PFSK-1 (cell line): ENCODE measurements around the gene SERPINF2.

ENCODE experiments used
- FOXP2 ChIP-seq: optimal IDR thresholded peaks from 2 replicates; pipeline ENCODE3; 2011; ENCODE audit warnings: borderline replicate concordance, control low read depth, inconsistent platforms; ENCODE audit not compliant: insufficient read depth; ENCODE audit errors: extremely low read length, extremely low read depth
- POLR2AphosphoS5 ChIP-seq: IDR thresholded peaks from 2 replicates; pipeline ENCODE4 v1.6.1; 2012; ENCODE audit warnings: low read depth, mild to moderate bottlenecking, control low read depth, low read length, moderate library complexity
- REST ChIP-seq, 2 experiments: IDR thresholded peaks; 2 replicates each; pipeline versions ENCODE4 v1.6.1 to v1.8.0; 2011 to 2012; ENCODE audit warnings: low read depth in 2 of 2, low read length in 2 of 2, control low read depth in 1 of 2, inconsistent platforms in 1 of 2, mild to moderate bottlenecking in 1 of 2, moderate library complexity in 1 of 2; ENCODE audit not compliant: insufficient read depth in 1 of 2
- SIN3A ChIP-seq: IDR thresholded peaks from 2 replicates; pipeline ENCODE4 v1.6.1; 2012; ENCODE audit warnings: mild to moderate bottlenecking, low read length, moderate library complexity, borderline replicate concordance; ENCODE audit not compliant: insufficient read depth
- TAF1 ChIP-seq: IDR thresholded peaks from 2 replicates; pipeline ENCODE4 v1.6.1; 2012; ENCODE audit warnings: low read length, control low read depth, borderline replicate concordance; ENCODE audit not compliant: insufficient read depth

SERPINF2 gene

GRCh38 chr17:1730326-1731193 lies 12.1 kb upstream of the SERPINF2 start:
- TF ChIP-seq FOXP2, result peak; percentile 88
- 0 out of 2 replicates have a peak, but pooled peaks have one; percentile 39 for TF ChIP-seq POLR2AphosphoS5
- TF ChIP-seq TAF1, result no peak
- no peak for TF ChIP-seq SIN3A
- TF ChIP-seq REST (IDR thresholded peaks at IDR 0.05; ENCODE audit: insufficient read depth in 1 of 2, low read depth in 2 of 2, low read length in 2 of 2), result no peak; a peak in 1 of 4 replicates

GRCh38 chr17:1731194-1731506 lies 11.5 kb upstream of the SERPINF2 start:
- TF ChIP-seq FOXP2 (peak; percentile 83), POLR2AphosphoS5 (no peak), TAF1 (no peak)

- TF ChIP-seq TAF1, result no peak
- no peak for TF ChIP-seq POLR2AphosphoS5
- no peak for TF ChIP-seq SIN3A
- TF ChIP-seq REST (IDR thresholded peaks at IDR 0.05; ENCODE audit: insufficient read depth in 1 of 2, low read depth in 2 of 2, low read length in 2 of 2), result no peak
- TF ChIP-seq FOXP2, result no peak
Observed at GRCh38 chr17:1732241-1732832, 10.3 kb upstream of the SERPINF2 start.

GRCh38 chr17:1732833-1733321 lies 9.8 kb upstream of the SERPINF2 start:
- TF ChIP-seq REST (IDR thresholded peaks at IDR 0.05; ENCODE audit: insufficient read depth in 1 of 2, low read depth in 2 of 2, low read length in 2 of 2) (no peak), SIN3A (no peak), POLR2AphosphoS5 (no peak), FOXP2 (no peak), TAF1 (no peak)

- TF ChIP-seq TAF1, result no peak
- peak; percentile 11 for TF ChIP-seq FOXP2
Observed at GRCh38 chr17:1733759-1734158, 8.9 kb upstream of the SERPINF2 start.

GRCh38 chr17:1735418-1735817 lies 7.3 kb upstream of the SERPINF2 start:
- TF ChIP-seq POLR2AphosphoS5, result no peak
- TF ChIP-seq TAF1, result no peak
- no peak for TF ChIP-seq SIN3A
